Common myeloid progenitor, CD34-positive (primary cell): ENCODE results near the gene AHNAK2.

Experiments
- CTCF ChIA-PET: fragments of 350-600 bp; sonication (Branson Sonifier 250); formaldehyde crosslinking; loops from one replicate; lab custom pipeline; 2021; ENCODE audit warnings: antibody characterized with exemption; lab: Charles Lee
- POLR2A ChIA-PET: fragments of 350-600 bp; sonication (Branson Sonifier 250); formaldehyde crosslinking; loops from one replicate; lab custom pipeline; 2021; ENCODE audit warnings: antibody characterized with exemption; lab: Charles Lee
- DNase-seq, 3 donors: peaks; one replicate each; pipeline versions ENCODE4 v3.0.0 to v3.0.0-alpha.2; 2013
- H3K27ac ChIP-seq, 2 experiments: 1 replicate in 1 of 2; 2 replicates in 1 of 2; pipeline ENCODE4 v1.7.0; 2013; ENCODE audit warnings: inconsistent platforms in 2 of 2, low read length in 2 of 2, mild to moderate bottlenecking in 2 of 2, low read depth in 1 of 2, moderate library complexity in 1 of 2; ENCODE audit not compliant: severe bottlenecking in 2 of 2, insufficient read depth in 1 of 2, poor library complexity in 1 of 2
- H3K27me3 ChIP-seq, 5 experiments: replicated peaks in 2 of 5; 1 replicate in 3 of 5; 2 replicates in 2 of 5; pipeline versions ENCODE4 v1.6.1 to v1.7.0; 2013; ENCODE audit warnings: low read length in 4 of 5, mild to moderate bottlenecking in 2 of 5, moderate library complexity in 2 of 5, inconsistent platforms in 1 of 5; ENCODE audit not compliant: insufficient read depth in 5 of 5, control insufficient read depth in 4 of 5
- H3K36me3 ChIP-seq, 4 experiments: 1 replicate in 2 of 4; 2 replicates in 2 of 4; pipeline versions ENCODE4 v1.6.1 to v1.7.0; 2013; ENCODE audit warnings: low read length in 3 of 4, control low read depth in 1 of 4, mild to moderate bottlenecking in 1 of 4; ENCODE audit not compliant: control insufficient read depth in 4 of 4, insufficient read depth in 4 of 4
- H3K4me1 ChIP-seq, 4 experiments: 1 replicate in 3 of 4; 2 replicates in 1 of 4; pipeline versions ENCODE4 v1.6.1 to v1.7.1; 2013; ENCODE audit warnings: low read length in 3 of 4, mild to moderate bottlenecking in 3 of 4, control low read depth in 1 of 4, inconsistent platforms in 1 of 4, moderate library complexity in 1 of 4; ENCODE audit not compliant: control insufficient read depth in 4 of 4, insufficient read depth in 4 of 4; ENCODE audit errors: control extremely low read depth in 1 of 4
- H3K4me3 ChIP-seq, 7 experiments: 1 replicate in 4 of 7; 2 replicates in 3 of 7; pipeline versions ENCODE4 v1.5.1 to v1.7.0; 2013; ENCODE audit warnings: mild to moderate bottlenecking in 7 of 7, low read length in 6 of 7, moderate library complexity in 6 of 7, inconsistent platforms in 2 of 7, low read depth in 2 of 7, control low read depth in 1 of 7; ENCODE audit not compliant: insufficient read depth in 4 of 7, control insufficient read depth in 1 of 7; ENCODE audit errors: extremely low read depth in 1 of 7
- H3K9me3 ChIP-seq, 5 experiments: 1 replicate in 4 of 5; 2 replicates in 1 of 5; pipeline versions ENCODE4 v1.6.1 to v1.7.1; 2013; ENCODE audit warnings: low read length in 4 of 5, mild to moderate bottlenecking in 2 of 5, inconsistent platforms in 1 of 5, low read depth in 1 of 5, moderate library complexity in 1 of 5; ENCODE audit not compliant: control insufficient read depth in 4 of 5, insufficient read depth in 2 of 5; ENCODE audit errors: control extremely low read depth in 1 of 5
- WGBS: methylation state at CpG from one replicate; pipeline ENCODE4 v1.1.5; 2013; ENCODE audit not compliant: insufficient coverage; 5-methylcytosine and 5-hydroxymethylcytosine counted together

The AHNAK2 gene

DNA sequence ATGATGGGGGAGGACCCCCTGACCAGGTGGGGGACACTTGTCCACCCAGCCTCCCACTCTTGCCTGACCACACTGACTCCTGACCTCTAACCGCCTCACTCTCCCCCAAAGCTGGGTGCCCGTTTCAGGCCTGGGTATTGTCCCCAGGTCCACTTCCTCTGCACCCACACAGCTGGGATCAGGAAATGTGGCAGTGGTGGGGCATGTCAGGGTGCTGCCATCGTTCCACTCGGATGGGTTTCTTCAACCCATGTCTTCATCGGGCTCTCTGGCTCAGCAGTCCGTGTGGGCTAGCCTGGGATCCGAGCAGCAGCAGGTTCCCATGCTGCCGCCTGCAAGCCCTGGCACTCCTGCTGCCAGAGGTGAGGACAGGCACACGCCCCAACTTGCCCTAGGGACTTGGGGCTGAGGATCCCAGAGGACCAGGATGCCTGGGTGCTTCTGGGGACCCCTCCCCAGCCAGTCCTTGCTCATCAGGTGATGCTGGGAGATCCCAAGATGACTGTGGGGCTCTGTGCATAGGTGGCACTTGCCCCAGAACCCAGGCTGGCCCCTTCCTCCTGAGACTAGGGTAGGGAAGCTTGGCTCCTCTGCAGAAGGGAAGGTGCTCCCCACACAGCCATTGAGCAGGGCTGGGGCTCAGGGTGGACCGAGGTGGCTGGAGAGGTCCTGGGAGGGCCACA lies 4.5 kb upstream of the AHNAK2 start:
- POLR2A ChIA-PET: no interaction called here
- H3K27me3 ChIP-seq: peaks cover 0 to 13% (median 11%) of the 10 kb centered on the region in 5 experiments
- H3K9me3 ChIP-seq: no peaks in the 10 kb centered on the region
- CTCF ChIA-PET: no interaction called here
- no peak overlapping the region for H3K27ac ChIP-seq
- H3K4me3 ChIP-seq: no peak overlapping the region
- 90% methylated on average over 7 of the region's 10 CpGs for WGBS
- no peak for DNase-seq
- H3K4me1 ChIP-seq: peaks cover 0 to 21% (median 20%) of the 10 kb centered on the region in 4 experiments
- H3K36me3 ChIP-seq: no peaks in the 10 kb centered on the region

DNA sequence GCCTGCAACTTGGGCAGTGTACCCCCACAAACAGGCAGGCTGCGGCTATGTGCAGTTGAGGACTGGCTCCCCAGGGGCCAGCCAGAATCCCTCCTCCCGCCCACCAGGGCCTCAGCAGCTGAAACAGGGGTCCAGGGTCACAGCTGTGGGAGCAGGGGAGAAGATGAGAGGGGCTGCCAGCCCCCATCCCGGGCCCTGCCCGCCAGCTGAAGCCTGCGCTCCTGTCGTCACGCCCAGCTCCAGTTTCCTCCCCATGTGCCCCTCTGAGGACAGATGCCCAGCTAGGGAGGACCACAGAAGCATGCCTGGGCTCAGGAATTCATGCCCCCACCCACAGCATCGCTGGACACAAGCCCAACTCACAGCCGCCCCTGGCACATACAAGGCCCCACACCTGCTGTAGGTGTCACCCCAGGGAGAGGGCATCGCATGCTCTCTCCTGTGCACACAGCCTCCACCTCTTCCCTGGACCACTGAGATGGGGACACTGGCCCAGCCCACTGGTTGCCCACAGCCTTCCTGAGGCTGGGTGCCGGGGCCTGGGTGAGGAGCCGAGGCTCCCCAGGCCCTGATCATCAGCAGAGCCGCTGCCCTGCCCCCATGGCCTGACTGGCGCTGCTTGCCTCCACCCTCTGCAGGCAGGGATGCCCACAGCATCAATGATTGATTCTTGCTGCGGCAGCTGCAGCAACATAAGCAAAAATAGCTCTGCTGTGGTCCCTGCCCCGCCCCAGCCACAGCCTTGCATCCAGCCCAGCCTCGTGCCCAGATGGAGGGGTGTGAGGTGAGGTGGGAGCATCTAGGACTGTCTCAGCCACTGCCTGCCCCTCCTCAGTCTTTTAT lies 3.7 kb upstream of the AHNAK2 start:
- POLR2A ChIA-PET: no interaction called here
- CTCF ChIA-PET: interaction anchor here (1.0 to 1.9 kb wide), 3 partner anchors 38 to 63 kb away, joined by 3 to 11 read pairs (median 7); no protein-coding TSS in a partner anchor
- Histone ChIP-seq H3K4me3 (no peak overlapping the region), H3K9me3 (no peaks in the 10 kb centered on the region), H3K36me3 (no peaks in the 10 kb centered on the region), H3K27me3 (peaks cover 0 to 21% (median 17%) of the 10 kb centered on the region in 5 experiments), H3K27ac (no peak overlapping the region), H3K4me1 (peaks cover 0 to 25% (median 21%) of the 10 kb centered on the region in 4 experiments)
- WGBS: 93% methylated on average over 13 of the region's 17 CpGs
- no peak for DNase-seq

DNA sequence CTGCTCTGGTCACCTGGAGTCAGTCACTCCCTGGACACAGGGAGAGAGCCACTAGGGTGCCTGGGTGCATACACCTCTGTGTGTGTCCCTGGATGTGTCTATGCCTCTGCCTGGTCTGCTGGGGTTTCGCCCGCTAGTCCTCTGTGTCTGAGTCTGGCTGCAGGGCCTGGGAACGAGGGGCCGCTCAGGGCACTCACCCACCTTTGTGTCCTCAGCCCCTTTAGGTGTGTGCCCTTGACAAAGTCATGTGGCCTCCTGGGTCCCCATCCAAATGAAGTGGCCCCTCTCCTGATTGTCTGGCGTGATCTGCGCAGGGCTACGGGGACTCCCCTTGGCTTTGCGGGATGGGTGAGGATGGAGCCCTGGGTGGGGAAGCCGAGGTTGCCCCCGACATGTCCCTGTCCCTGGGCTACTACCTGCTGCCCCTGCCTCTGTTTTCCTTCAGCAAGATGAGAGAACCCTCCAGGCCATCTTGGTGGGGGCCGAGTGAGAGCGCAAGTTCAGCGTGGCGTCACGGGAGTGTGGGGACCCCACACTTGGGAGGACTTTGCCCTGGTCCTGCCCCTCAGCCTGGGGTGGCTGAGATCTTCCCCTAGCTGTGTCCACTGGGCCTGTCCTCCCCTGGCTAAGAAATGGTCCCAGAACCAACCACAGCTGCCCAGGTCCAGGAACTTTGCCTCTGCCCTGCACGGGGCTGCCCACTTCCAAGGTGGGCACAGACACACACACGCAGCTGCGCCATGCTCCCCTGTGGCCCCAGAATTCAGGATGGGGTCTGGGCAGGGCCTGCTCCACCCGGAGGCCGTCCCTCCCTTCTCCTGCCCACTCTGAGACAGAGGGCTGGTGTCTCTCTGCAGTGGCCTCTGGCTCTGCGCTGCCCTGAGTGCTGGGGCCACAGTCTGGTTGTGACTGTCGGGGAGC lies 2.7 kb upstream of the AHNAK2 start:
- peaks cover 0 to 28% (median 18%) of the 10 kb centered on the region in 5 experiments for H3K27me3 ChIP-seq
- no peak overlapping the region for H3K4me3 ChIP-seq
- no peaks in the 10 kb centered on the region for H3K9me3 ChIP-seq
- no peak for DNase-seq
- POLR2A ChIA-PET: no interaction called here
- no peaks in the 10 kb centered on the region for H3K36me3 ChIP-seq
- CTCF ChIA-PET: interaction anchor here (1.0 to 1.9 kb wide), 4 partner anchors 12 to 64 kb away, joined by 3 to 11 read pairs (median 6); no protein-coding TSS in a partner anchor
- WGBS: 96% methylated on average over 21 of the region's 22 CpGs
- no peak overlapping the region for H3K27ac ChIP-seq
- H3K4me1 ChIP-seq: peaks cover 0 to 18% (median 15%) of the 10 kb centered on the region in 4 experiments

GRCh38 chr14:104979758-104980610 lies 1.8 kb upstream of the AHNAK2 start:
- Histone ChIP-seq H3K27me3 (peaks cover 0 to 28% (median 18%) of the 10 kb centered on the region in 5 experiments), H3K27ac (no peak overlapping the region), H3K4me1 (peaks cover 0 to 18% (median 13%) of the 10 kb centered on the region in 4 experiments), H3K9me3 (no peaks in the 10 kb centered on the region), H3K4me3 (no peak overlapping the region), H3K36me3 (no peaks in the 10 kb centered on the region)
- WGBS: 86% methylated on average over 16 of the region's 19 CpGs
- ChIA-PET CTCF (interaction anchor here (1.4 to 1.9 kb wide), 2 partner anchors 11 to 63 kb away, joined by 4 to 11 read pairs; no protein-coding TSS in a partner anchor), POLR2A (no interaction called here)
- no peak for DNase-seq

DNA sequence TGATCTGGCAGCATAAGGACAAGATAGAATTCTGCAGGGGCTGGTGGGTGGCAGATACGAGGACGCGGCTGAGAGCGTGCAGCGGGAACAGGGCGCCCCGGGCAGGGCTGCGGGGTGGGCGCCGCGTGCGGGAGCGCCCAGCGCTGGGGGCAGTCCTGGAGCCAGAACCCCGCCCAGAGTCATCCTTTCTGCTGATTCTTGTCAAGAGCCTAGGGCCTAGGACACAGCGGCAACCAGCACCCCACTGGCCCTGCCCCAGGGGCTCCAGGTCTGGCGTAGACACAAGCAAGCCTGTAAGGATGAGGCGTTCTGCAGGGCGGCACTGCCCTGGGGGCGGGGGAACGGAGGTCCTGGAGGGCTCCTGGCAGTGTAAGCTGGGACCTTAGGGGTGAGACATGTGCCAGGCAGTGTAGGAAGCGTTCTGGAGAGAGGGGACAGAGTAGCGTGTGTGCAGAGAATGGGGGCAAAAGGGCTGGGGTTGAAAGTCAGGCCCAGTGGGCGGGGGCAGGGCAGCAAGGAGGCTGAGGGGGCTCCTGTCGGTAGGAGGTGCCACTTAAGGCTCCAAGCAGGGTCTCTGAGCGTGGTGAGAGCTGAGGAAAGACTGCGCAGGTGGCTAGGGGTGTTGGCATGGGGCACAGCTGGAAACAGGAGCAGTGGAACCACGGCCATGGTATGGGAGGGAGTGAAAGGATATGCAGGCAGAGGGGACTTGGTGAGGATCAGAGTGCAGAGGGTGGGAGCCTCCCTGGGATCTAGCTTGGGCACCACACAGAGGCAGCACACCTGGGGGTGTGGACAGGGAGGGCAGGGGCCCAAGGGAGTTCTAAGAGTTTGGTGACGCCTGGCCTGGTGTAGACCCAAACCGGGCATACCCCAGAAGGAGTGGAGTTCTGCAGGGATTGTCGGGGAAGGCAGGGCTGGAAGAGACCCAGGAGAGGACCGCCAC lies 845 bp upstream of the AHNAK2 start:
- no peak overlapping the region for H3K27ac ChIP-seq
- H3K4me1 ChIP-seq: peaks cover 0 to 16% (median 13%) of the 10 kb centered on the region in 4 experiments
- H3K4me3 ChIP-seq: peak overlapping the region in 3 of 7 experiments; percentile 19 to 74 (median 66)
- CTCF ChIA-PET: interaction anchor here (1.3 to 1.4 kb wide), 2 partner anchors 10 to 65 kb away, joined by 4 to 6 read pairs; no protein-coding TSS in a partner anchor
- no peaks in the 10 kb centered on the region for H3K9me3 ChIP-seq
- peaks cover 0 to 28% (median 18%) of the 10 kb centered on the region in 5 experiments for H3K27me3 ChIP-seq
- peak in 1 of 3 donors; percentile 24 for DNase-seq
- 48% methylated on average over 26 of the region's 32 CpGs for WGBS
- POLR2A ChIA-PET: interaction anchor here (0.6 kb wide), 1 partner anchor 288 kb away, joined by 7 read pairs; no protein-coding TSS in a partner anchor
- no peaks in the 10 kb centered on the region for H3K36me3 ChIP-seq
